Measurements from ENCODE around the gene LARGE2. TPM values are rescaled to one million over a fixed set of nuclear protein-coding genes. Genes with fewer than 3 reads are reported as not detected.

The LARGE2 gene
- total and polyA plus RNA-seq, 2 donors (not counting 3 experiments of a cell fraction or from before 2014, with no cell fraction given) = 0.06 TPM; not detected in 1

DNA sequence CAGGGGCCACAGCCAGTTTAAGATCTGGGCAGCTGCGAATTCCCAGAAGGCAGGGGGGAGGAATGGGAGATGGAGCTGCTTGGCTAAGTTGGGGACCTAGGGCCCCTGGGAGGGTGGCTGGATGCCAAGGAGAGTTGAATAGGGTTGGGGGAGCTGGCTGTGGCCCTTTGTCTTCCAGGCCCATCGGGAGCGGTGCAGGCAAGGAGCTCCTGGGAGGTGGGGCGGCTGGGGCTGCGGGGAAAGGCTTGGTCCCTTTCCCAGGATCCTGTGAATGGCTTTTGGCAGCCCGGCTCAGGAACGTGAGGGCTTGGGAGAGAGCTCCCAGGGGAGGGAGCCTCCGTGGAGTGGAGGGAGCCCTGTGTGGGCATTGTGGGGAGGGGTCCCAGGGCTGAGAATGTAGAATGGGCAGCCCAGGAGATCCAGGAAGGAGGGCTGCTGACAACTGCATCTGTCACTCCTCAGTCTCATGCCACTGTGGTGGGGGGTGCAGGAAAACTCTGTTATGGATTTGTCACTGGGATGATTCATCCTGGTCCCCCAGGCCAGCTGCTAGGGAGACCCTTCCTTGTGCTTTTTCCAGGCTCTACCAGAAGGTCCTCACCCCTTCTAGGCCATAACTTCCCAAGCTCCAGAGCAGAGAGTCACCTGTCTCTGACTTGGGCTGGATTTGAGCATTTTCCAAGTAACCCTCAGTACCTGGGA lies 21.4 kb upstream of the LARGE2 start:
- Histone ChIP-seq H3K79me2 (ENCODE audit: control insufficient read depth, insufficient read depth, low read length) (no peaks in the 10 kb centered on the region), H4K20me1 (replicated peaks; ENCODE audit: control insufficient read depth, extremely low read depth, insufficient read depth, low read length) (no peaks in the 10 kb centered on the region), H3K36me3 (ENCODE audit: control insufficient read depth in 2 of 2, extremely low read depth in 1 of 2, insufficient read depth in 2 of 2, low read length in 2 of 2) (no peaks in the 10 kb centered on the region), H2AFZ (ENCODE audit: low read depth, low read length) (no peak overlapping the region), H3K9me1 (replicated peaks; ENCODE audit: control insufficient read depth, extremely low read depth, insufficient read depth, low read length) (no peaks in the 10 kb centered on the region), H3K27ac (ENCODE audit: insufficient read depth, low read depth, low read length) (no peak overlapping the region), H3K4me2 (ENCODE audit: insufficient read depth, low read length) (no peak overlapping the region), H3K27me3 (ENCODE audit: control insufficient read depth in 2 of 2, insufficient read depth in 2 of 2, low read length in 2 of 2) (peaks cover 4 to 9% of the 10 kb centered on the region in 2 experiments), H3K9ac (replicated peaks; ENCODE audit: extremely low read depth, insufficient read depth, low read length) (no peak overlapping the region), H3K4me1 (ENCODE audit: control insufficient read depth, extremely low read depth, insufficient read depth, low read length) (peaks cover 10% of the 10 kb centered on the region), H3K4me3 (replicated peaks in 1 of 3; ENCODE audit: insufficient read depth in 1 of 3, low read depth in 1 of 3, low read length in 3 of 3) (no peak overlapping the region), H3K9me3 (replicated peaks; ENCODE audit: control insufficient read depth, insufficient read depth, low read length) (no peaks in the 10 kb centered on the region)
- dilution Hi-C loops (cut with MboI; ENCODE audit: extremely low pct_ligation_motif_present, low sequenced_read_pairs) = no loop called here
- FAIRE-seq = no peak
- intact Hi-C loops (cut with micrococcal nuclease) = no loop called here
- DNase-seq (ENCODE audit: low read depth, low spot score) = no peak
- TF ChIP-seq MAX (IDR thresholded peaks at IDR 0.05; ENCODE audit: insufficient read depth, insufficient read length) (no peak), EZH2 (IDR thresholded peaks at IDR 0.05; ENCODE audit: borderline replicate concordance, low read depth, low read length, severe bottlenecking) (no peak), JUN (IDR thresholded peaks at IDR 0.05; ENCODE audit: borderline replicate concordance, insufficient read depth, insufficient read length, low read depth) (no peak), FOS (IDR thresholded peaks at IDR 0.05; ENCODE audit: borderline replicate concordance, insufficient read depth, low read length) (no peak), GATA2 (IDR thresholded peaks at IDR 0.05; ENCODE audit: insufficient read depth, insufficient read length, low read depth, low read length) (no peak), CTCF (IDR thresholded peaks at IDR 0.05; ENCODE audit: extremely low read depth in 1 of 2, insufficient read depth in 1 of 2, low read depth in 1 of 2, low read length in 2 of 2) (no peak), POLR2AphosphoS5 (IDR thresholded peaks at IDR 0.05; ENCODE audit: insufficient read depth, low read depth, low read length) (no peak), MYC (IDR thresholded peaks at IDR 0.05; ENCODE audit: low read depth, low read length) (no peak), POLR2A (IDR thresholded peaks at IDR 0.05; ENCODE audit: low read depth, low read length) (no peak)
- BruUV-seq (replicated peaks) = no TSS peak
- CTCF ChIA-PET = no interaction called here
- POLR2A ChIA-PET = no interaction called here

All from endothelial cell of umbilical vein (primary cell).